HG03025 (cell line): ENCODE data around the gene AKR1C8.
"Not testable (repeated sequence)": the region's sequence is repeated elsewhere in the genome, so short reads cannot be mapped to it uniquely, and the experiment has no call there.

ENCODE experiments used
- ATAC-seq: cut with Tn5 transposase; IDR thresholded peaks from one replicate; pipeline ENCODE4 v1.9.1; 2021; ENCODE audit warnings: mild to moderate bottlenecking, moderate library complexity; ENCODE audit not compliant: unreplicated experiment, low FRiP score

Gene AKR1C8

GRCh38 chr10:5175581-5175980, 9.4 kb downstream of the AKR1C8 start:
- ATAC-seq = not testable (repeated sequence)

- no peak for ATAC-seq
These were observed 16.0 kb downstream of the AKR1C8 start for GRCh38 chr10:5168897-5169420.

GRCh38 chr10:5165738-5166137, 19.2 kb downstream of the AKR1C8 start:
- ATAC-seq = no peak

- ATAC-seq = no peak
These were observed 21.5 kb downstream of the AKR1C8 start for GRCh38 chr10:5163487-5163886.

- no peak for ATAC-seq
These were observed 25.8 kb downstream of the AKR1C8 start for GRCh38 chr10:5159126-5159525.

GRCh38 chr10:5157501-5157900, 27.4 kb downstream of the AKR1C8 start:
- ATAC-seq = no peak

- ATAC-seq = no peak
These were observed 29.0 kb downstream of the AKR1C8 start for GRCh38 chr10:5155951-5156350.

- no peak for ATAC-seq
These were observed 33.9 kb downstream of the AKR1C8 start for GRCh38 chr10:5151076-5151475.

GRCh38 chr10:5148678-5149032, 36.3 kb downstream of the AKR1C8 start:
- ATAC-seq = no peak

- no peak for ATAC-seq
These were observed 36.8 kb downstream of the AKR1C8 start for GRCh38 chr10:5147981-5148677.

- no peak for ATAC-seq
These were observed 37.5 kb downstream of the AKR1C8 start for GRCh38 chr10:5147255-5147980.

- ATAC-seq = no peak
These were observed 38.1 kb downstream of the AKR1C8 start for GRCh38 chr10:5146920-5147254.

GRCh38 chr10:5143137-5143536, 41.8 kb downstream of the AKR1C8 start:
- ATAC-seq = no peak

GRCh38 chr10:5142199-5142598, 42.8 kb downstream of the AKR1C8 start:
- ATAC-seq = no peak

- ATAC-seq = not testable (repeated sequence)
These were observed 47.3 kb downstream of the AKR1C8 start for GRCh38 chr10:5137699-5138098.

- no peak for ATAC-seq
These were observed 48.4 kb downstream of the AKR1C8 start for GRCh38 chr10:5136468-5137087.

GRCh38 chr10:5135581-5135980, 49.4 kb downstream of the AKR1C8 start:
- no peak for ATAC-seq

- no peak for ATAC-seq
These were observed 59.5 kb downstream of the AKR1C8 start for GRCh38 chr10:5125315-5126044.

GRCh38 chr10:5123886-5124285, 61.1 kb downstream of the AKR1C8 start:
- ATAC-seq = no peak

- ATAC-seq = not testable (repeated sequence)
These were observed 65.0 kb downstream of the AKR1C8 start for GRCh38 chr10:5119997-5120396.

- no peak for ATAC-seq
These were observed 67.9 kb downstream of the AKR1C8 start for GRCh38 chr10:5117026-5117425.
